OCI-LY3 (cell line): Measurements from ENCODE around the gene TBPL2.

Experiments used
- H2AFZ ChIP-seq: fragments of 200-600, 300-600 bp; shearing (Covaris generic); 2 replicates; pipeline ENCODE4 v1.6.0; 2014; ENCODE audit warnings: antibody characterized with exemption, low read depth, low read length
- H3K27ac ChIP-seq: fragments of 200-600, 300-600 bp; sonication (generic); 2 replicates; pipeline ENCODE4 v1.5.1; 2014; ENCODE audit warnings: mild to moderate bottlenecking, low read length, moderate library complexity, mixed read lengths
- H3K27me3 ChIP-seq: fragments of 200-600, 300-600 bp; sonication (generic); 2 replicates; pipeline ENCODE4 v1.6.1; 2014; ENCODE audit warnings: low read depth, low read length, mixed read lengths
- H3K36me3 ChIP-seq: fragments of 200-600, 300-600 bp; sonication (generic); replicated peaks from 2 replicates; pipeline ENCODE3; 2014; ENCODE audit warnings: low read depth, low read length, mixed read lengths
- H3K4me1 ChIP-seq: fragments of 300-600, 200-600 bp; sonication (generic); 2 replicates; pipeline ENCODE4 v1.6.1; 2014; ENCODE audit warnings: low read length, mixed read lengths
- H3K4me2 ChIP-seq: fragments of 200-600, 300-600 bp; sonication (generic); 2 replicates; pipeline ENCODE4 v1.6.1; 2014; ENCODE audit warnings: low read length, mixed read lengths
- H3K4me3 ChIP-seq: fragments of 300-600, 200-600 bp; sonication (generic); 2 replicates; pipeline ENCODE4 v1.5.1; 2014; ENCODE audit warnings: antibody characterized with exemption, mild to moderate bottlenecking, low read length, moderate library complexity
- H3K79me2 ChIP-seq: fragments of 300-600, 200-600 bp; shearing (Covaris generic); 2 replicates; pipeline ENCODE4 v1.6.1; 2014; ENCODE audit warnings: mild to moderate bottlenecking, low read length, mixed read lengths
- H3K9ac ChIP-seq: fragments of 300-600, 200-600 bp; shearing (Covaris generic); 2 replicates; pipeline ENCODE4 v1.6.0; 2014; ENCODE audit warnings: mild to moderate bottlenecking, low read length, moderate library complexity
- H3K9me3 ChIP-seq: fragments of 200-600, 300-600 bp; shearing (Covaris generic); 2 replicates; pipeline ENCODE4 v1.6.1; 2014; ENCODE audit warnings: low read length, mixed read lengths; ENCODE audit not compliant: insufficient read depth
- H4K20me1 ChIP-seq: fragments of 200-600, 300-600 bp; sonication (generic); 2 replicates; pipeline ENCODE4 v1.6.1; 2016; ENCODE audit warnings: low read length, mixed read lengths; ENCODE audit not compliant: insufficient read depth
- CTCF ChIP-seq: fragments of 200-600, 300-600 bp; sonication (generic); IDR thresholded peaks from 2 replicates; pipeline ENCODE4 v1.5.1; 2014; ENCODE audit warnings: antibody characterized with exemption, low read length, low read depth
- EZH2phosphoT487 ChIP-seq: fragments of 200-600 bp; shearing (Covaris generic); IDR thresholded peaks from 2 replicates; pipeline ENCODE4 v1.6.1; 2018; ENCODE audit warnings: antibody characterized with exemption, mixed run types, low read depth

Gene TBPL2

GRCh38 chr14:55416866-55417265, 23.6 kb downstream of the TBPL2 start:
- no peak overlapping the region for H3K9ac ChIP-seq
- peaks cover 8% of the 10 kb centered on the region; the same call in 1 of the 2 replicates for H3K27me3 ChIP-seq
- H3K9me3 ChIP-seq, result no peaks in the 10 kb centered on the region
- peak; percentile 82 for TF ChIP-seq CTCF
- no peak for TF ChIP-seq EZH2phosphoT487
- peak overlapping the region; percentile 33 for H3K4me2 ChIP-seq
- no peak overlapping the region for H3K4me3 ChIP-seq
- H4K20me1 ChIP-seq, result no peaks in the 10 kb centered on the region
- 0 out of 2 replicates have a peak overlapping the region, but pooled peaks have one; percentile 41 for H2AFZ ChIP-seq
- H3K36me3 ChIP-seq, result no peaks in the 10 kb centered on the region
- H3K4me1 ChIP-seq, result peaks cover 7% of the 10 kb centered on the region
- no peaks in the 10 kb centered on the region for H3K79me2 ChIP-seq
- H3K27ac ChIP-seq, result no peak overlapping the region

GRCh38 chr14:55414551-55414950, 25.9 kb downstream of the TBPL2 start:
- Histone ChIP-seq H3K27ac (no peak overlapping the region), H3K4me1 (peaks cover 16% of the 10 kb centered on the region), H4K20me1 (no peaks in the 10 kb centered on the region), H3K9me3 (no peaks in the 10 kb centered on the region), H3K9ac (no peak overlapping the region), H3K27me3 (peaks cover 8% of the 10 kb centered on the region; the same call in 1 of the 2 replicates), H3K4me2 (no peak overlapping the region), H3K79me2 (peaks cover 20% of the 10 kb centered on the region), H3K4me3 (no peak overlapping the region), H3K36me3 (no peaks in the 10 kb centered on the region), H2AFZ (no peak overlapping the region)
- TF ChIP-seq CTCF, result no peak

- H3K36me3 ChIP-seq, result no peaks in the 10 kb centered on the region
- peaks cover 16% of the 10 kb centered on the region for H3K4me1 ChIP-seq
- peak overlapping the region; percentile 92 for H2AFZ ChIP-seq
- no peaks in the 10 kb centered on the region for H3K9me3 ChIP-seq
- H3K27ac ChIP-seq, result no peak overlapping the region
- H3K79me2 ChIP-seq, result peaks cover 20% of the 10 kb centered on the region
- no peak for TF ChIP-seq CTCF
- TF ChIP-seq EZH2phosphoT487, result no peak
- H3K4me3 ChIP-seq, result peak overlapping the region; percentile 89
- peaks cover 8% of the 10 kb centered on the region; the same call in 1 of the 2 replicates for H3K27me3 ChIP-seq
- peak overlapping the region; percentile 84 for H3K4me2 ChIP-seq
- H4K20me1 ChIP-seq, result no peaks in the 10 kb centered on the region
- H3K9ac ChIP-seq, result no peak overlapping the region
Observed at GRCh38 chr14:55412676-55413075, 27.7 kb downstream of the TBPL2 start.

- peaks cover 20% of the 10 kb centered on the region for H3K79me2 ChIP-seq
- H3K9me3 ChIP-seq, result no peaks in the 10 kb centered on the region
- peak within 1 kb of the TSS; percentile 84 for H3K4me2 ChIP-seq
- H3K27me3 ChIP-seq, result peaks cover 8% of the 10 kb centered on the region; the same call in 1 of the 2 replicates
- no peaks in the 10 kb centered on the region for H4K20me1 ChIP-seq
- no peaks in the 10 kb centered on the region for H3K36me3 ChIP-seq
- peak within 1 kb of the TSS; percentile 92 for H2AFZ ChIP-seq
- peak within 1 kb of the TSS; percentile 37 for H3K27ac ChIP-seq
- H3K4me1 ChIP-seq, result peaks cover 16% of the 10 kb centered on the region
- peak within 1 kb of the TSS; percentile 89 for H3K4me3 ChIP-seq
- TF ChIP-seq EZH2phosphoT487 (no peak), CTCF (no peak)
- H3K9ac ChIP-seq, result peak within 1 kb of the TSS; percentile 85
Observed at GRCh38 chr14:55411426-55412389, 28.7 kb downstream of the TBPL2 start, which contains the start of gene ATG14. TSS of gene ATG14 (minus strand) at chr14:55411830. CDS start at chr14:55411822, 8 bp downstream.
